HuH-7 (cell line): ENCODE measurements around the gene WWC2.
A peak's percentile ranks its signal among the peaks of the same experiment; 100 is the strongest.

Experiments used
- DNase-seq: peaks from one replicate; pipeline ENCODE4 v3.0.0; 2011; ENCODE audit warnings: low spot score

The WWC2 gene

DNA sequence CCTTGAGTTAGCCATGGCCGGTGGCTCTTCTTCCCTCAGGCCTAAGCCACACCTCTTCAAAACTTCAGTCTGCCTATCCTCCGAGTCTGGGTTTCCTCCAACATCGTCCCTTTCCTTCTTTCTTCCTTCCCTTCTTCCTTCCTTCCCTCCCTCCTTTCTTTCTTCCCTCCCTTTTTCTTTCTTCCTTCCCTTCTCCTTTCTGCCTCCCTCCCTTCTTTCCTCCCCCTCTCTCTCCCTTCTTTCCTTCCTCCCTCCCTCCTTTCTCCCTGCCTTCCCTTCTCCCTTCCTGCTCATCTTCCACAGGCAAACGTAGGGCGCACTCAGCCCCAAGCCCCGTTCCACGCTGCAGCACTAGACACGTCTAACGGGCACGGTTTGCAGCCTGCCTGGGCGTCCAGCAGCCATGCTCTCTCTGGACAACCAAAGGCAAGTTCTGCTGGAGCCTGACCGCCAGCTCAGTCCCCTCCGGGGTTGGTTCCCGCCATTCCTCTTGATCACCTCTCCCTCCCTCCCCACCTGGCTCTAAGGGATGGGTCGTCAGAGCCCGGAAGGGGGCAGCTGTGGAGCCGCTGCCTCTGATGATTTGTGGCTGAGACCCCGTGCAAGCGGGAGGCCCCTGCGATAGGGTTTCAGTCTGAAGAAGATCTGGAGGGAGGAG is 257.2 kb downstream of the WWC2 start:
- no peak for DNase-seq

DNA sequence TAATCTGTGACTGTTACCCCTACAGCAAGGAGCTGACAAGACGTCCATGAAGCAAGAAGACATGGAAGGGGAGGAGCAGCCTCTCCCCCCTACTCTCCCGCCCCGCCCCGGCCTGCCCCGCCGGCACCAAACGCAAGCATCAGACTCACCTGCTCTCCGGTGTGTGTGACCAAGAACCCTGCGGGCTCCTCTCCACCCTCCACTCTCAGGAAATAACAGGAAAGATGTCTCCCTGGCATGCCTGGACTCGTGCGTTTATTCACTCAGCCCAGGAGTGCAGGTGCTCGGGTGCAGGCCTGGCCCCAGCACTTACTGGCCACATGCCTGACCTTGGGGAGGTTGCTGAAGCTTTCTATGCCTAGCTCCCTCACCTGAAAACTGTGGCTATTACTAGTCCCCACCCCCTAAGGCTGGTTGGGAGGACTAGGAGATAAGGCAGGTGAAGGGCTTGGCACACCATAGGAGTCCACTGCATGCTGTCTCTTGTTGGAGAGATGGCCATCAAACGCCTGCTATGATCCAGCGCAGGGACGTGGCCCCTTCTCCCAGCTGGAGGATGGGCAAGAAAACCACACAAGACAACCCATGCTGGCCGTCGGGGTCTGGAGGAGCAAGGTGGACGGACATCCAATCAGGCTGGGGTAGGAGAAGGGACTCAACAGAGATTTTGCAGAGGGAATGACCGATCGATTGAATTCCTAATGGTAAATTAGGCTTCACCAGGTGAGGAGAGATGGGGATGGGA is 258.0 kb downstream of the WWC2 start:
- no peak for DNase-seq

- DNase-seq = no peak
Observed at GRCh38 chr4:183358215-183358755, 259.2 kb downstream of the WWC2 start.

DNA sequence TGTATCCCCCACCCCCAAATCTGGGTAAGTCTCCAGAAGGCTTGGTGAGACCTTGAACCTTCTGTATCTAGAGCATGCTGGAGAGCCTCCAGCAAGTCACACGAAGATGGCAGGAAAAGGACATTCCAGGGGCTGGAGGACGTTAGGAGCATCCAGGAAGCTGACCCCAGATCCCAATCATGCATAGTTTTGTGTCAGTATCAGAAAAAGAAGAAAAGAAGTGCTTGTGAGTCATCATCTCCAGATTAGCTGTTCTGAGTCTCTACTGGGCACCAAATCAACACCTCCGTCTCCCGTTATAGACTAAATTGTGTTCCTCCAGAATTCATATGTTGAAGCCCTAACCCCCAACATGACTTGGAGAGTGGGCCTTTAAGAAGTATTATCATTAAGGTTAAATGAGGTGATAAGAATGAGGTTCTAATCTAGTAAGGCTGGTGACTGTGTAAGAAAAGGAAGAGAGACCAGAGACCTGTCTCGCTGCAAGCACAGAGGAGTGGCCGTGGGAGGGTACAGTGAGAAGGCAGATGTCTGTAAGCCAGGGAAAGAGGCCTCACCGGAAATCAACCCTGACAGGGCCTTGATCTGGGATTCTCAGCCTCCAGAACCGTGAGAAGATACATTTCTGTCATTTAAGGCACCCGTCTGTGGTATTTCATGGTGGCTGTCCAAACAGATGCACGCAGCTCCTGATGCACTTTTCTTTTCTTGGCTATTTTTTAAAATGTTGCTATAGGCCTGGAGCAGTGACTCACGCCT is 261.3 kb downstream of the WWC2 start:
- DNase-seq = no peak

GRCh38 chr4:183362036-183362435 is 263.0 kb downstream of the WWC2 start:
- no peak for DNase-seq

GRCh38 chr4:183362916-183363542 is 264.0 kb downstream of the WWC2 start:
- DNase-seq = peak; percentile 10

DNA sequence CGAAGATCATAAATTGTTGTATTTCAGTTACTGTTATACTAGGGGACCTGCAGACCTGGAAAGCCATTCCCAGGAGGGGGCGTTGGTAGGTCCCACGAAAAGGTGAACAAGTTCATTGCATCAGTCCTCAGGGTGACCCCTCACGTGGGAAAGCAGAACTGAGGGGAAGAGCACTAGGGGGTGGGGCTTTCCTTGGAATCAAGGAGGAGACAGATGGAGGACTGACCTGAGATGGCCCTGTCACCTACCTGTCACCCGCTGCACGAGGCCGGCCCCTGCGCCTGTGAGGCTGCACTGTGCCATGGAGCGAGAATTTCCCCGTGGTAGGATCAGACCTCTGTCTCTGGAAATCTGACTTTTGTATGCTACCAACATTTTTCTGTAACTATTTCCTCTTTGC is 265.0 kb downstream of the WWC2 start:
- no peak for DNase-seq

- DNase-seq = no peak
Observed at GRCh38 chr4:183366206-183366835, 267.3 kb downstream of the WWC2 start.

GRCh38 chr4:183369073-183369472 is 270.0 kb downstream of the WWC2 start:
- no peak for DNase-seq
